Measurements from ENCODE around the gene USP6.
"Not testable (repeated sequence)": the region's sequence is repeated elsewhere in the genome, so short reads cannot be mapped to it uniquely, and the experiment has no call there.

USP6 gene

DNA sequence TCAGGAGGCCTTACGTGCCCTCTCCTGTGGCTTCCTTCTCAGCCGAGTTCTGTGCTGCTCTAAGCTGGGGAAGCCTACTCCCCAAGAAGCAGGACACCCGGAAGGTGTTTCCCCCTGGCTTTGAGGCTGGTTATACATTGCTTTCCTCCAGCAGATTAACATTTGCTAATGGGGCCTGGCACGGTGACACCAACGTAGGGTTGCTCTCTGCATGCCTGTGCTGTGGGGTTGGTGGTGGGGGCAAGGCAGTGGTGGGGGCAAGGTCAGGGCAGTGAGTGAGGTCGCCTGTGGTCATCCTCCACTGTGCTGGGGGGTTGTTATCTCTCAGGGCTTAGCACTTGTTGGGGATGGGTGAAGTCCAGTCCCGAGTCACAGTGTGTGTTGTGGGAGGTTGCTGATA lies 4.2 kb downstream of the USP6 start:
- no peak overlapping the region for H3K4ac ChIP-seq (ENCODE audit: low read depth in 1 of 2, low read length in 2 of 2)
- no peak overlapping the region for H2BK15ac ChIP-seq (ENCODE audit: low read depth, poor library complexity, severe bottlenecking)
- H3K14ac ChIP-seq (ENCODE audit: low read length in 2 of 2): no peak overlapping the region
- peaks cover 0 to 10% of the 10 kb centered on the region in 2 experiments for H3K36me3 ChIP-seq (ENCODE audit: control insufficient read depth in 1 of 2, insufficient read depth in 2 of 2, low read depth in 1 of 2, low read length in 2 of 2)
- no peak overlapping the region for H3K18ac ChIP-seq (ENCODE audit: low read depth in 1 of 2, low read length in 2 of 2)
- H4K91ac ChIP-seq (ENCODE audit: low read length): no peak overlapping the region
- H3K4me3 ChIP-seq (ENCODE audit: insufficient read depth in 1 of 2, low read depth in 1 of 2, low read length in 2 of 2): no peak overlapping the region
- H3K79me1 ChIP-seq (replicated peaks; ENCODE audit: low read length, poor library complexity, severe bottlenecking): no peaks in the 10 kb centered on the region
- DNase-seq: no peak
- WGBS: 79% methylated on average over 6 of the region's 7 CpGs
- H3K27ac ChIP-seq (ENCODE audit: low read length, poor library complexity, severe bottlenecking): no peak overlapping the region
- no peak overlapping the region for H2AK5ac ChIP-seq (ENCODE audit: low read length, severe bottlenecking)
- no peak overlapping the region for H2BK120ac ChIP-seq (ENCODE audit: low read depth, low read length)
- H3K23ac ChIP-seq (ENCODE audit: low read length in 2 of 2): no peak overlapping the region
- H4K8ac ChIP-seq (ENCODE audit: low read length): no peak overlapping the region
- H3K4me1 ChIP-seq (ENCODE audit: control insufficient read depth, insufficient read depth, low read depth, low read length): peaks cover 15% of the 10 kb centered on the region
- H2BK12ac ChIP-seq (ENCODE audit: low read length in 2 of 2): no peak overlapping the region
- peaks cover 13% of the 10 kb centered on the region for H3K9me3 ChIP-seq (ENCODE audit: control insufficient read depth, low read length)
- no peak overlapping the region for H2BK5ac ChIP-seq (ENCODE audit: low read depth, low read length, poor library complexity, severe bottlenecking)
- H3K9ac ChIP-seq (ENCODE audit: low read length): no peak overlapping the region
- no peak overlapping the region for H2AFZ ChIP-seq (ENCODE audit: low read depth, low read length)
- peaks cover 43 to 70% of the 10 kb centered on the region in 2 experiments for H3K27me3 ChIP-seq (ENCODE audit: control insufficient read depth in 1 of 2, insufficient read depth in 1 of 2, low read length in 2 of 2)
- no peak overlapping the region for H3K4me2 ChIP-seq (ENCODE audit: low read length, poor library complexity, severe bottlenecking)

DNA sequence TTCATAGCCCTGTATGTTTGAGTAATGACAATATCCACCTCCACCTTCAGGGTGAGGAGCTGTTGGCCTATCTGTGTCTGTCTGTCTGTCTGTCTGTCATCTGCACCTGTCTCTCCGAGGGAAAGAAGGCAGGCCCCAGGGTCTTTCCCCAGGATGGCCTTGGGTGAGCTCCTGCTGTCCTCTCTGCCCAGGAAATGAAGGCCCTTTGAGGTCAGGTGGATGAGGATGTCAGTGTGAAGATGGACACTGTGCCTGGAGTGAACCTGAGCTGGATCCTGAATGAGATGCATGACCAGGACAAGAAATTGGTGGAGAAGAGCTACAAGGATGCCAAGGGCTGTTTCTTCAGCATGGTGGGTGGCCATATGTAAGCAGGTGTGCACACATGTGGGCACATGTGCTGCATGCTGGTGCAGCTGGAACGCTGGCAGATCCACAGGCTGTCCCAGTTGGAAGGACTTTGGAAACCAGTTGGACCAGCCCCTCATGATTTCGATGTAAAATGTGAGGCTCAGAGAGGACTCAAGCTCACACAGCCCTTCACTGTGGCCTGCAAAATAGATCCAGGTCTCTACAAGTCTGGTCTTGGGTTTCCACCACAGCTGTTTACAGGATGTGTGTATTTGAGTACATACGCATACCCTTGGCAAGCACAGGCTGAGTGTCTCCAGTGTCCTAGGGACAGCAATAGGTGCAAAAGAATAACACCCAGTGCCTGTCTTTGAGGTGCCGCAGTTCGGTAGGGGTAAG lies 4.8 kb downstream of the USP6 start:
- WGBS: 86% methylated on average over 6 of the region's 6 CpGs
- H3K9ac ChIP-seq (ENCODE audit: low read length): not testable (repeated sequence)

DNA sequence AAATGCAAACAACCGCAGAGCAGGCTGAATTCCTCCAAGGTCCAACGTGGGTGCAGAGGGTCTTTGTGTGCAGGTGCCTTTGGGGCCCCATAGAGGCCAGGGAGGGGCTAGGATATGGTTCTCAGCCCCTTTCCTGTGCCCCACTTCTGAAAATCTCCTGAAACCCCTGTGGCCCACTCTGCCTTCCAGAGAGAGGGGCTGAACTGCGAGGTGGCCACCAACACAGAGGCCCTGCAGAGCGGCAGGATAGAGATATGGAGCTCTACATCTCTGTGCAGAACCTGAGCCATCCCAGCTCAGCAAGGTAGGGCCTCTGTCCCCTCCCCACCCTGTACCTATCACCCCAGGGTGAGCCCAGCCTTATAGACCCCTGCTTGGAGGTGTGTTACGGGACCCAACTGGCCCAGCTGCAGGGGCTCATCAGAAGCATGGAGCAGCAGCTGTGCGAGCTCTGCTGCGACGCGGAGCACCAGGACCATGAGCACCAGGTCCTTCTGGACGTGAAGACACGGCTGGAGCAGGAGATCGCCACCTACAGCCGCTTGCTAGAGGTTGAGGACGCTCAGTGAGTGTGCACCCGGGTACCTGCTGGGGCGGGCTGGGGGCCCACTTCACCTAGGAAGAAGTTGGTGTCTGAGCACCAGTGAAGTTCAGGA lies 5.5 kb downstream of the USP6 start:
- Histone ChIP-seq H2BK5ac (ENCODE audit: low read depth, low read length, poor library complexity, severe bottlenecking) (no peak overlapping the region), H3K23ac (ENCODE audit: low read length in 2 of 2) (no peak overlapping the region), H3K14ac (ENCODE audit: low read length in 2 of 2) (no peak overlapping the region), H3K36me3 (ENCODE audit: control insufficient read depth in 1 of 2, insufficient read depth in 2 of 2, low read depth in 1 of 2, low read length in 2 of 2) (peaks cover 0 to 5% of the 10 kb centered on the region in 2 experiments), H3K9ac (ENCODE audit: low read length) (no peak overlapping the region), H3K4me3 (ENCODE audit: insufficient read depth in 1 of 2, low read depth in 1 of 2, low read length in 2 of 2) (no peak overlapping the region), H3K27me3 (ENCODE audit: control insufficient read depth in 1 of 2, insufficient read depth in 1 of 2, low read length in 2 of 2) (peaks cover 43 to 64% of the 10 kb centered on the region in 2 experiments), H2AK5ac (ENCODE audit: low read length, severe bottlenecking) (no peak overlapping the region), H2BK15ac (ENCODE audit: low read depth, poor library complexity, severe bottlenecking) (no peak overlapping the region), H3K4ac (ENCODE audit: low read depth in 1 of 2, low read length in 2 of 2) (no peak overlapping the region), H3K79me1 (replicated peaks; ENCODE audit: low read length, poor library complexity, severe bottlenecking) (no peaks in the 10 kb centered on the region), H2BK12ac (ENCODE audit: low read length in 2 of 2) (no peak overlapping the region), H3K4me2 (ENCODE audit: low read length, poor library complexity, severe bottlenecking) (no peak overlapping the region), H4K91ac (ENCODE audit: low read length) (no peak overlapping the region), H3K4me1 (ENCODE audit: control insufficient read depth, insufficient read depth, low read depth, low read length) (peaks cover 15% of the 10 kb centered on the region), H2AFZ (ENCODE audit: low read depth, low read length) (no peak overlapping the region), H3K9me3 (ENCODE audit: control insufficient read depth, low read length) (peaks cover 12% of the 10 kb centered on the region), H3K27ac (ENCODE audit: low read length, poor library complexity, severe bottlenecking) (no peak overlapping the region), H3K18ac (ENCODE audit: low read depth in 1 of 2, low read length in 2 of 2) (no peak overlapping the region), H4K8ac (ENCODE audit: low read length) (no peak overlapping the region), H2BK120ac (ENCODE audit: low read depth, low read length) (no peak overlapping the region)
- DNase-seq: no peak
- WGBS: 91% methylated on average over 13 of the region's 16 CpGs

More for the DNA sequence above, 4.8 kb downstream of the USP6 start:
- H3K4me2 ChIP-seq (ENCODE audit: low read length, poor library complexity, severe bottlenecking); H3K4me3 ChIP-seq (ENCODE audit: insufficient read depth in 1 of 2, low read depth in 1 of 2, low read length in 2 of 2); H3K14ac ChIP-seq (ENCODE audit: low read length in 2 of 2); H2BK120ac ChIP-seq (ENCODE audit: low read depth, low read length); H2AK5ac ChIP-seq (ENCODE audit: low read length, severe bottlenecking); H2AFZ ChIP-seq (ENCODE audit: low read depth, low read length); H2BK5ac ChIP-seq (ENCODE audit: low read depth, low read length, poor library complexity, severe bottlenecking); H3K4ac ChIP-seq (ENCODE audit: low read depth in 1 of 2, low read length in 2 of 2); H4K91ac ChIP-seq (ENCODE audit: low read length); H3K79me1 ChIP-seq (replicated peaks; ENCODE audit: low read length, poor library complexity, severe bottlenecking); H2BK12ac ChIP-seq (ENCODE audit: low read length in 2 of 2); H2BK15ac ChIP-seq (ENCODE audit: low read depth, poor library complexity, severe bottlenecking); H4K8ac ChIP-seq (ENCODE audit: low read length); H3K27ac ChIP-seq (ENCODE audit: low read length, poor library complexity, severe bottlenecking); DNase-seq; H3K36me3 ChIP-seq (ENCODE audit: control insufficient read depth in 1 of 2, insufficient read depth in 2 of 2, low read depth in 1 of 2, low read length in 2 of 2); H3K18ac ChIP-seq (ENCODE audit: low read depth in 1 of 2, low read length in 2 of 2); H3K23ac ChIP-seq (ENCODE audit: low read length in 2 of 2): not testable (repeated sequence)
- H3K4me1 ChIP-seq (ENCODE audit: control insufficient read depth, insufficient read depth, low read depth, low read length): peaks cover 15% of the 10 kb centered on the region
- peaks cover 13% of the 10 kb centered on the region for H3K9me3 ChIP-seq (ENCODE audit: control insufficient read depth, low read length)
- peaks cover 43 to 67% of the 10 kb centered on the region in 2 experiments for H3K27me3 ChIP-seq (ENCODE audit: control insufficient read depth in 1 of 2, insufficient read depth in 1 of 2, low read length in 2 of 2)

DNA sequence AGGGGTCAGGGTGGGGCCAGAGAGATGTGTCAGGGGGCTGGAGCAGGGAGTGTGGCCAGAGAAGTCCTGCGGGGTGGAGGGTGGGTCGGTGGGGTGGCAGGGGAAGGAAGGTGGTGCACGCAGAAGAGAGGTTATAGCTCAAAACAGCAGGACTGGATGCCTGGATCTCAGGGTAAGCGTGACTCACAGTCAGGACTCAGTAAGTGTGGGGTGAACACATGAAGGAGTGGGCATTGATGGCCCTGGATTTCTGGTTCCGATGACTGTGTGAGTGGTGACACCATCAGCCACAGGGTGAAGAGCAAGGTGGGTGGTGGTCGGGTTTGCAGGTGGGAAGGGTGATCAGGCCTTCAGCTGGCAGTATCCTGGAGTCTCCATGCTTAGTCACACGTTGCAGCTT lies 6.2 kb downstream of the USP6 start:
- H3K4ac ChIP-seq (ENCODE audit: low read depth in 1 of 2, low read length in 2 of 2); H3K18ac ChIP-seq (ENCODE audit: low read depth in 1 of 2, low read length in 2 of 2); H3K27ac ChIP-seq (ENCODE audit: low read length, poor library complexity, severe bottlenecking); H3K79me1 ChIP-seq (replicated peaks; ENCODE audit: low read length, poor library complexity, severe bottlenecking); H3K9me3 ChIP-seq (ENCODE audit: control insufficient read depth, low read length); DNase-seq; H2BK120ac ChIP-seq (ENCODE audit: low read depth, low read length); H2BK15ac ChIP-seq (ENCODE audit: low read depth, poor library complexity, severe bottlenecking); H3K4me2 ChIP-seq (ENCODE audit: low read length, poor library complexity, severe bottlenecking); H4K91ac ChIP-seq (ENCODE audit: low read length); H2BK5ac ChIP-seq (ENCODE audit: low read depth, low read length, poor library complexity, severe bottlenecking); H3K23ac ChIP-seq (ENCODE audit: low read length in 2 of 2); H2AK5ac ChIP-seq (ENCODE audit: low read length, severe bottlenecking); H2BK12ac ChIP-seq (ENCODE audit: low read length in 2 of 2); H3K9ac ChIP-seq (ENCODE audit: low read length); H4K8ac ChIP-seq (ENCODE audit: low read length); H3K14ac ChIP-seq (ENCODE audit: low read length in 2 of 2); H2AFZ ChIP-seq (ENCODE audit: low read depth, low read length); H3K36me3 ChIP-seq (ENCODE audit: control insufficient read depth in 1 of 2, insufficient read depth in 2 of 2, low read depth in 1 of 2, low read length in 2 of 2): not testable (repeated sequence)
- H3K4me1 ChIP-seq (ENCODE audit: control insufficient read depth, insufficient read depth, low read depth, low read length): peaks cover 15% of the 10 kb centered on the region
- peak overlapping the region in 1 of 2 experiments; percentile 68 for H3K4me3 ChIP-seq (ENCODE audit: insufficient read depth in 1 of 2, low read depth in 1 of 2, low read length in 2 of 2)
- H3K27me3 ChIP-seq (ENCODE audit: control insufficient read depth in 1 of 2, insufficient read depth in 1 of 2, low read length in 2 of 2): peaks cover 43 to 57% of the 10 kb centered on the region in 2 experiments
- WGBS: 88% methylated on average over 7 of the region's 7 CpGs

Measured in mesenchymal stem cell (in vitro differentiated cells and primary cell).